C4-2B (cell line): ENCODE data around the gene TNFAIP8.

Experiments
- H3K27ac ChIP-seq: fragments of 450-650 bp; 2 replicates; pipeline ENCODE4 v1.5.1; 2017
- ZFX ChIP-seq: fragments of 450-650 bp; IDR thresholded peaks from 2 replicates; pipeline ENCODE4 v1.6.1; 2017
- TF ChIP-seq, protein P1 (sequence below): fragments of 450-650 bp; conservative IDR thresholded peaks from 2 replicates; pipeline ENCODE4 v1.5.1; 2017; ENCODE audit warnings: mild to moderate bottlenecking

The TNFAIP8 gene

DNA sequence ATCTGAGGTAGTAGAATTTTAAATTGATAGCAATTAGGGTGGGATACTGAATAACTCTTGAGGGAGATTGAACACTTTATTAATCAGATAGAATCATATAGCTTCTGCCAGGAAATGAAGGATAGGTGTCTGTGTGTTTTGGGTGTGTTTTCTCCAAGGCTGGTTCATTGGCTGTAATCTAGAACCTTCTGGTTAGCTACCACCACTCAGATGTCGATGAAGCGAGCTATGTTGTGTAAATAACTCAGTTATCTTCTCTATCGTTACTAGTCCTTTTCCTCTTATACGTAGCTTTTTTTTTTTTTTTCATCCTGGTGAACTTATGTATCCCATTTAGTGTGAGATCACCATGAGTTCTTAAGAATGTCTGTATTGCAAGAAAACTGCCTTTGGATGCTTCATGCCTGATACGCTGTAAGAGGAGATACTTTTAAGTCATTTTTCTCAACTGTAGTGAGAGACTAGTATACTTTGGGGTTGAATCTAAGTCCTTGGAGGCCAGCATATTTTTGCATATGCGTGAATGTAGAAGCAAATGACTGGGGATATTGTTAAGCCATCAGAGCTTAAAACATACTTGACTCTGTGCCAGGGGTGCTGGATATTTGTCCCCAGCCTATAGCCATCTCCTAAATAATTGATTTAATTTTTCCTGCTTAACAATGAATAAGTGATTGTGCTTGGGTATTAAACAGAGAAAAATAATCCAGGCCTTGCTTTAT, 2.1 kb downstream of the TNFAIP8 start:
- TF ChIP-seq ZFX: no peak
- TF ChIP-seq, protein P1, sequence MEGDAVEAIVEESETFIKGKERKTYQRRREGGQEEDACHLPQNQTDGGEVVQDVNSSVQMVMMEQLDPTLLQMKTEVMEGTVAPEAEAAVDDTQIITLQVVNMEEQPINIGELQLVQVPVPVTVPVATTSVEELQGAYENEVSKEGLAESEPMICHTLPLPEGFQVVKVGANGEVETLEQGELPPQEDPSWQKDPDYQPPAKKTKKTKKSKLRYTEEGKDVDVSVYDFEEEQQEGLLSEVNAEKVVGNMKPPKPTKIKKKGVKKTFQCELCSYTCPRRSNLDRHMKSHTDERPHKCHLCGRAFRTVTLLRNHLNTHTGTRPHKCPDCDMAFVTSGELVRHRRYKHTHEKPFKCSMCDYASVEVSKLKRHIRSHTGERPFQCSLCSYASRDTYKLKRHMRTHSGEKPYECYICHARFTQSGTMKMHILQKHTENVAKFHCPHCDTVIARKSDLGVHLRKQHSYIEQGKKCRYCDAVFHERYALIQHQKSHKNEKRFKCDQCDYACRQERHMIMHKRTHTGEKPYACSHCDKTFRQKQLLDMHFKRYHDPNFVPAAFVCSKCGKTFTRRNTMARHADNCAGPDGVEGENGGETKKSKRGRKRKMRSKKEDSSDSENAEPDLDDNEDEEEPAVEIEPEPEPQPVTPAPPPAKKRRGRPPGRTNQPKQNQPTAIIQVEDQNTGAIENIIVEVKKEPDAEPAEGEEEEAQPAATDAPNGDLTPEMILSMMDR: no peak
- H3K27ac ChIP-seq: no peak overlapping the region

DNA sequence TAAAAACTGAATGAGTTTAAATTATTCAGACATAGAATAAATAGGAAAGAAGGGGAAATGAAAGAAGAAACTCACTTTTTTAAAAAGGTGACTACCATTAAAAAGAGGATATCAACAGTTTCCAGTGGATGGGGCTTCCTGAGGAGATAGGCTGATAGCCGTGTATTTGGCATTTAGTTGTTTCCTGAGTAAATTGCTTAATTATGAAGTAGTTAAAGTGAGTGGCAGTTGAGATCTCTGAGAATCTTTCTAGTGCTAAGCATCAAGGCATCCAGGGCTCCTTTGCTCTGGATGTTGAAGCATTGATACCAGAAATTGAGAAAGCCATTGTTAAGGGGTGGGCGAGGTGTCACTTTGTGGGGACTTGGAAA, 2.7 kb downstream of the TNFAIP8 start:
- no peak overlapping the region for H3K27ac ChIP-seq

DNA sequence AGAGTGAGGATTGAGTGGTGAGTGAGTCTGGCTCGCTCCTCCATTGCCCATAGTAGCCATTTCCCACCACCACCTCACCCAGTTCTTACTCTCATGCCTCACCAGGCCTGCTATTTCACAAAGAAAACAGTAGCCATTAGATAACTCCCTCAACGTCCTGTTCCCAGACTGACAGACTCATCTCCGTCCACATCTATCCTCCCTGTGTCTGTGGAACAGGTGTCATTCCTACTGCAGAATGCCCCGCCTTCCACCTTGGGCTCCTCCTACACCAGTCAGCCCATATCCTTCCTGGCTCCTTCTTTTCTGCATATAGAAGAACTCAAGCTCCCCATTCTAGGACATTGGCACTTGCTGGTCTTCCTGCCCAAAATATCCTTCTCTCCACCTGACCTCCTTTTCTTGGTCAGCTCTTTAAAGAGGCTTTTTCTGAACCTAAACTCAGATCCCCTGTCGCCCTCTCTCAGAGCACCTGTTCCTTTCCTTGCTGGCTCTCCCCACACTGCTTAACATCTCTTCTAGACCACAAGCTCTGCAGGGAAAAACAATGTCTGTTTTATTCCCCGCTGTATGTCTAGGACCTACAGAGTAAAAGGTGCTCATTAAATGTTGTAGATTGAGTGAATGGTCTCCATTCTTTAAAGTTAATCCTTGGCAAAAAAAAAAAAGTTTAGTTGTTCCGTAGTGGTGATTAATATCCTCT, 3.2 kb downstream of the TNFAIP8 start:
- TF ChIP-seq ZFX: no peak
- TF ChIP-seq, protein P1: no peak

More for the DNA sequence above, 2.7 kb downstream of the TNFAIP8 start:
- TF ChIP-seq ZFX: no peak
- TF ChIP-seq, protein P1: no peak

DNA sequence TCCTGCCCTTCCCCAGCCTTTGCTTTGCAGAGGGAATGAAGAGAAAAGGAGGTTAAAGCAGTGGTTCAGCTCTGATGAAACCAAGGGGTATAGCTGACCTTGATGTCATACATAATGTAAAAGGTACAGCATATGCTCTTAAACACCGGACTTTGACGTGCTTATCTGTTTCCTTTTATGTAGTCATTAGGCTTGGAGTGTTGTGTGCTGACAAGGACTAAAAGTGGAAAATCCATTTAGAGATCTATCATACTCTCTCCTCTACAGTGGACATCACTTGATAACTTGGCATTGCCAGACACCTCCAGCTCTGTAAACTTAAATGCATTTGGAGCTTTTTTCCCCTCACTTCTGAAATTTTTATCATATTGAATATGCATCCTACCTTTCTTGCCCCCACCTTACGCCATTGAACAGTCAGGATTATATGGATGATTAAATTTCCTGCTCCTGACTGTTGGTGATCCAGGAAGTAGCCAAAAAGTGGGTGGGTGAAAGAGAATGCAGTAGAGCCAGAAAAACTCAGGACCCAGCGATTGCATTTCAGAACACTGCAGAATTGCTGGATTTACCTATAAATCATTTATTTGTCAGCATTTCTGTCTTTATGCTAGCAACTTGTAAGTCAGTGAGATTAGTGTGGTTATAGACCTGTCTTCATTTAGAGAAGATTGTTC, 4.1 kb downstream of the TNFAIP8 start:
- TF ChIP-seq, protein P1: no peak
- TF ChIP-seq ZFX: no peak
- no peak overlapping the region for H3K27ac ChIP-seq

More for the DNA sequence above, 3.2 kb downstream of the TNFAIP8 start:
- no peak overlapping the region for H3K27ac ChIP-seq

DNA sequence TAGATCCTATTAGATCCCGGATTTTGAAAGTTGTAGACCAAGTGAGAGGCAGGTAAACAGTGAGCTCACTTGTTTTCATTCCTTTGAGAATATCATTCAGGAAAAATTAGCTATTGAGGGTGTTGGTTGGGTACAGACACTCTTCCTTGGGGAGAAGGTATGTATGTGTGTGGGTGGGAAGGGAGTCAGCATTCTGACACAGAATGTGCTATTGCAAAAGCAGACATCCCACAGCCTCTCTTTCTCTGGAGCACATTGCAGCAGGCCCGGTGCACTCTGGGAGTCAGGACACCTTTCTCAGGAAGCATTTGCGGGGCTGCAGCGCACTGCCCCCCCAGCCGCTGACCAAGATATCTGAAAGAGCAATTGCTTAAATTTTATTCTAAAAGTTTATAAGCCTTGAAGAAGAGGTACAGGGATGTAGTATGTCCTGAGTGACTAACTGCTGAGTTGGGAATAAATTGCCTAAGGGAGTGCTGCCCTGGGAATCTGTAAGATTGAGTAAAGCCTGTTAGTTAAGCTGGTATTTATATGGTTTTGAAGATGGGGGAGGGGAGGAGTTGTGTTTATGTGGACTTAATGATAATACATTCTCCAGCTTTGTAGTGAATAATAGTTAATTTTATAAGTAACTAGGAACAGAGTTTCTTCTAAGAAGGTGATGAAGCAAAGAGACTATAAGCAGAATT, 5.2 kb downstream of the TNFAIP8 start:
- no peak for TF ChIP-seq ZFX
- TF ChIP-seq, protein P1: no peak
- H3K27ac ChIP-seq: no peak overlapping the region

DNA sequence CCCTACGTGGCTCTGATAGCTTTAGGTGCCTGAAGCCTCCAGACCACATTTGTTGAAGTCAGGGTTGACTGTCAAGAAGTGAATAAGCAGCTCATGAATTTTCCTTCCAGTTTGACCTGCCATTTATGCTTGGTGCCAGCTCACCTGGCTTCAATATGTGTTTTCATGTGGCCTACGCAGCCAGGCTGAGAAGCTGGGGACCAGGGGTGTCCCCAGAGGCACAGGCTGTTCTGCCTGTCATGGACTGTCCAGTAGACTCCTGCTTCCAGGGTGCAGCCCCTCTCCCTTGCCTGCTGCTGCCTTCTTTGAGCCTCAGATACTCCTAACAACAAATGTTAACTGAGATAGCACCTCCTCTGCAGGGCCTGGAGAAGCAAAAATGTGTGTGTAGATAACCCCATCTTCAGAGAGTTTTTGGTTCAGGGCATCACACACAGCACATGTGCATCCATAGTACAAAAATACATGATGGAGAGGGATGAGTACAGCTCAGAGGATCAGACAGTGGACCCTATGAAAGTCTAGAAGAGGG, 5.8 kb downstream of the TNFAIP8 start:
- TF ChIP-seq, protein P1: no peak
- TF ChIP-seq ZFX: no peak
- H3K27ac ChIP-seq: no peak overlapping the region
